HG03097 (cell line): ENCODE measurements around the gene PTPN14.

Experiments used
- ATAC-seq: cut with Tn5 transposase; IDR thresholded peaks from one replicate; pipeline ENCODE4 v1.9.1; 2021; ENCODE audit not compliant: unreplicated experiment, low FRiP score

PTPN14 gene

DNA sequence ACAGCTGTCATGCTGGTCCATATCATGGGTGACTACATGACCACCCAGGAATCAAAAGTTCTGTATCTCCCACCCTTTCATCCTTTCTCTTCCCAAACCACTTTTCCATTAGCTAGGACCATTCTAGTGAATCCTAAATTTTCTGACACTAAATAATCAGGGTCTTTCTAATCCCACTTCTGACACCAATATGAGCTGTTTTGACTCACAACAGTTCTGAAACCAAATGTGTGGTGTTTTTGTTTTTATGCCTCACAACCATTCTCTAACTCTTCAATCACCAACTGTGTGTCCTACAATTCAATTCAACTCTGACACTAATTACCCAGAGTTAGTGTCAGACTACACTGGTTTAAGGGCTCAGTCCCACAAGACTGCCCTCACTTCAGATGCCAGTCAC, 206.5 kb downstream of the PTPN14 start:
- ATAC-seq: no peak

DNA sequence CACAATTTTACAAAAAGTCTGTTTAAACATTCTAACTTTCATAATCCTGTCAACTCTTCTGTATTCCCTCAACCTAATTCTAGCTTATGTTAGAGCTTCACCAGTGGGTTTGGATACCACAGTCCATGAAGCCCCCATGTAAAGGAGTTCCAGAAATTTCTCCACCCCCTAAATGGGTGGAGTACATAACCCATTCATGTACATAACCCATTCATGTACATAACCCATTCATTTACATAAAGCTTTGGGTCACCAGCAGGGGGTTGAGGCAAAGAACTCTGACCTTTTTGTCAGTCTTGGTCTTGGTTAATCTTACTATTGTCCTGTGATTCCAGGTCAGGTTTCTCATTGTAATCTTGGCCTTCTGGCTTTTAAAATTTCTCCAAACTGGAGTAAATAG, 208.9 kb downstream of the PTPN14 start:
- no peak for ATAC-seq

DNA sequence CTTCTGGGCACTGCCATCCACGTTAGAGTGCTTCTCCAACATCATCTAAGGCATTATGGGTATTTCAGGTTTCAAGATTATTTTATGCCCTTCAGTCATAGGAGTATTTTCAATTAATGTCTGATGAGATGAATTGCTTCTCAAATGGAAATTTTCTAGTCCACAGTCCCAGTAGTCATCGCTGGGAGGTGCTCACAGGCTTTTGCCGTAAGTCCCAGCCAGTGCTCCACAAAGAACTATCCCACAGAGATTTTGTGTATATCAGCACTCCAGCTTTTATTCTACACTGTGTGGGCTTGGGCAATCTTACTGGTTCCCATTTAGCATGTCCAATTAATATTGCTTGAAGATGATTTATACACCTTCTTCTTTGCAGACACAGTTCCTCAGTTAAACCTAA, 209.5 kb downstream of the PTPN14 start:
- ATAC-seq: no peak

DNA sequence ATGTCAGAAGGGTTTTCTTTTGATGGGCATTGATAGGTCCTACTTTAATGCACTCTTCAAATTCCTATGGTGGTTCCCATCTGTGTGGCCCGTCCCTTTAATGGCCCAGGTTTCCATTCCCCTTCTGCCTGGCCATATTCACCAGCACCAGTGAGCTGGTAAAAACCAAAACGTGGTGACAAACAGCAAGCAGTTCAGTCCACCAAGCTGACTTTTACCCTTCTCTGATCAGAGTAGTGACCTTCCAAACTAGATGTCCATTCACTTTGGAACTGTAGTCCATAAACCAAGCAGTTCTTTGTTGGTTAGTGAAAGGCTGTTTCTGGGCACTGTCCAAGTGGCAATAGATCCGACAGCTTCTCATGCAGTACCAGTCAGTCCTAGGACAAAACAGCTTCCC, 209.9 kb downstream of the PTPN14 start:
- ATAC-seq: no peak

DNA sequence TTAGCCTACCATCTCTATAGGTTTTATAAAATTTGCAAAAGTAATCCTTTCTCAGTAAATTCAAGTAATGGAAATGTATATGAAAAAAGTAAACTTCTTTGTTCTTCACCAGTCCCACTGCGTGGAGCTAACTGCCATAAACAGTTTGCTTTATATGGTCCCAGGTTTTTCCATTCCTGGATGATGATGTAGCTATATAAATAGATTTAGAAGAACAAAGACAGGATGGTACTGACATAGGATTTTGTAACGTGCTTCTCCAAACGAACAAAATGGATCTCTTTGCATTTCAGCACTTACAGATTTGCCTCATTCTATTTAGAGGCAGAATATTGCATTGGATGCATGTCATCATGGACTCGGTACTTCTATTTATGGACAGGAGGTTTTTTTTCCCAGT, 213.2 kb downstream of the PTPN14 start:
- ATAC-seq: no peak

DNA sequence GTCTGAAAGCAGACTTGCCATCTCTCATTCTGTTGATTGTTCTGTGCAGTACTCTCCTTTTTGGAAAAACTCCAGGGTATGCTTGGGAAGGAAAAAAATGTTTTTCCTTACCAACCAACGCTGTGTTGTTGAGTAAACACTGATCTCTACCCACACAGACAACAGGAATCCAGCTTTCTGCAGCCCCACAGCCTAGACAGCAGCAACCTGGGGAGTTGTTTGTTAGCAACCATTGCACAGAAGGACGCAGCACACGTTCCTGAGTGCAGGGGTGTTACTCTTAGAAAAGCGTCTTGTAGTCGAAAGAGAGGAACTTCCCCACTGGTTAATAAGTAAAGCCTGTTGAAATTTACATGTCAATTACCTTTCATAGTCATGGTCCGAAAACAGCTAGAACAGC, 213.9 kb downstream of the PTPN14 start:
- ATAC-seq: no peak

- ATAC-seq: no peak
Observed at GRCh38 chr1:214337015-214337414, 214.4 kb downstream of the PTPN14 start.

- no peak for ATAC-seq
Observed at GRCh38 chr1:214335567-214335966, 215.8 kb downstream of the PTPN14 start.

DNA sequence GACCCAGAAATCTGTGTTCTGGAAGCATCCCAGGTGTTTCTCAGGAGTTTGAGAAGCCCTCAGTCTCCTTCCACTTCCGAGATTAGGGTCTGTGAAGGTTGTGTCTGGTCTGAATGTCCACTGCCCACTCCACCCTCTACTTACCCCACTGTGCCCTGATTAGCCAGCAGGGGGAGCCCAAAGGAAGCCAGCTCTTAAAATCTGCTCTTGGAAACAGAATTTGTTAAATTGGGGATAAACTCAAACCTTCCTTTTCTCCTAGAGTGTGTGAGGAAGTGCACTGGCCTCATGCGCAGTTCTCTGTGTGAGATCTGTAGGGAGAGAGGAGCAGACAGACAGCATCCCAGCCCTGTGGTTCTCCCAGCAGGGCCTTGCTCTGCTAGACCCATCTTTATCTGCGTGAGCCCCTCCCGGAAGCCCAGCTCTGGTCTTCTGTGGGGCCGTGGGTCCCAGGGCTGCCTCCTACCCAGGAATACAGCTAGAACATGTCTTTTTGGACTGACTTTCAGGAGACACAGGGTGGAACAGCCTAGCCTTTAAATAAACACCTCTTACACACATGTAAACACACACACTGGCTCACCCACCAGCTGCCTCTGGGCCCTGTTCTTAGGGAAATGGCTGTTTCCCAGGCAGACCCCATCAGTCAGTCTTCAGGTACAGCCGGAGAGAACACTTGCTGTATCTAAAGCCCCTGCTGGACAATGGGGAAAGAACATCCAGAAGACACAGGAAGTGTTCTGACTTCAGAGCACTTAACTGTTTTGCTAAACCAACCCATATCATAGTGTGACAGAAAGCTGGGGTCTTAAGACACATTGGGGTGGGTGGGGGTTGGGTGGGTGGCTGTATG, 218.2 kb downstream of the PTPN14 start:
- ATAC-seq: no peak

DNA sequence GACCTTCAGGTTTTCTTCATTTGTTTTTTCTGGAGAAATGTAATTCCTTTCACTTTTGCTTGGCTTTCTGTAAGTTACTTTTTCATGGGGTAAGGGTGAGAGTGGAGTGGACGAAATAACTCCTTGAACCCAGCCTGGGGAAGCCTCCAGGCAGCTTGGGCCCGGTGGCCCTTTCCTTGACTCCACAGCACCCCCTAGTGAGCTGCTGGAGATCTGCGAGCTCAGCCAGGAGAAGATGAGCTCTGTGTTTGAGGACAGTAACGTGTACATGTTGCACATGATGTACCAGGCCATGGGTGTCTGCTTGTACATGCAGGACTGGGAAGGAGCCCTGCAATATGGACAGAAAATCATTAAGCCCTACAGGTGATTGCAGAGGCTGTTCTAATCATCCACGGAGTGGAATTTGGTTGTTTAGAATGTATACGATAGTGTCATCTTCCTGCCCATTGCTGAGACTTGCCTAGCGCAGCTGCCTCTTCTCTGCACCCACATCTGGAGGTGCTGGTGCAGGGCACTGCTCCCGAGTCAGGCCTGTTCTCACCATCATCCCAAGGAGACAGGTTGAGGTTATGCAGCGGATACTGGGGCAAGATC, 219.5 kb downstream of the PTPN14 start:
- ATAC-seq: peak; percentile 39

- no peak for ATAC-seq
Observed at GRCh38 chr1:214331180-214331579, 220.2 kb downstream of the PTPN14 start.

DNA sequence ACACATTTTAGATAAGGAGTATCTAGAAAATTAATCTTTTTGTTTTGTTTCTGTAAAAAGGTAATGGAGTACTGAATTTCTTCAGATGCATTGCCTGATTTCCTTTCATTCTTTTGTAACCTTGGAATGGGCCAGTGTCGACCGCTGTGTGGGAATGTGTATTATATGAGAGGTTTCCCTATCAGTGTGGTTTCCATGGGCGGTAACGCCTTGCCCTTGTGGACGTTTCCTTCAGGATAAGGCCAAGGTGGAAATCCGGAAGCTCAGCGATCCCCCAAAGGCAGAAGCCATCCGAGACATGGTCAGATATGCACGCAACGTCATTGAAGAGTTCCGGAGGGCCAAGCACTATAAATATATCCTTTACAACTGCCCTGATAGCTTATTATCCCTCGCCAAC, 220.7 kb downstream of the PTPN14 start:
- ATAC-seq: no peak

DNA sequence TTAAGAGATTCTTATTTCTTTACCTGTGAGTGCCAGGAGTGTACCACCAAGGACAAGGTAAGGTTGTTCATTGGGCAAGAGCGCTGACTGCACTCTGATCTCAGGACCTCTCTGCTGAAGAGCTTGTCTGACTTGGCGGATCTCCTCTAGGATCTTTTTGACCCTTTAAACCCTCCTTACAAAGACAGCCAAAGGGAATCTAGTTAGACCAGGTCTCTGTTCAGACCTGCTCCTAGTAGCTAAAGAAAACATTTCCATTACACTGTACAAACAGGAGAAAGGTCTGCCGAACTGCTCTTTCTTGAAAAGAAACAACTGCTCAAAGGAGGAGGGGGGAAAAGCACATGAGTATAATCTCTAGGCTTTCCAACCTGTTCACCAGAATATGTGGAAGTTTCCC, 221.2 kb downstream of the PTPN14 start:
- ATAC-seq: no peak

GRCh38 chr1:214329470-214330220, 221.8 kb downstream of the PTPN14 start:
- no peak for ATAC-seq

- ATAC-seq: peak; percentile 91
Observed at GRCh38 chr1:214328770-214329469, 222.5 kb downstream of the PTPN14 start.

DNA sequence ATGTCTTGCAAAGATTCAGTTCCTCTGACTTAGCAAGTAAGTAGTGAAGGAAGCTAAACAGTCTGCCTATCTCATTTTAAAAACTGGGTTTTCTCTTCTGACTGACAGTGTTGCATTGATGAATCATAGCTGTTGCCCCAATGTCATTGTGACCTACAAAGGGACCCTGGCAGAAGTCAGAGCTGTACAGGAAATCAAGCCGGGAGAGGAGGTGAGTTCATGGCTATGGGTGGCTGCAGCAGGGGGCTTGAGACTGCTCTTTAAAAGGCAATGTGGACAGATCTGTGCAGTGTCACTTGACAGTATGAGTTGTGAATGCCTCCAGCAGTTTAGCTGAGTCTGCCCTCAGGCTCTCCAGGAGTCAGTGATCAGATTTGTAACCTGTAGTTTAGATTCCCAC, 223.9 kb downstream of the PTPN14 start:
- ATAC-seq: no peak

- ATAC-seq: no peak
Observed at GRCh38 chr1:214326406-214326805, 225.0 kb downstream of the PTPN14 start.

GRCh38 chr1:214324896-214325800, 226.3 kb downstream of the PTPN14 start:
- ATAC-seq: no peak

DNA sequence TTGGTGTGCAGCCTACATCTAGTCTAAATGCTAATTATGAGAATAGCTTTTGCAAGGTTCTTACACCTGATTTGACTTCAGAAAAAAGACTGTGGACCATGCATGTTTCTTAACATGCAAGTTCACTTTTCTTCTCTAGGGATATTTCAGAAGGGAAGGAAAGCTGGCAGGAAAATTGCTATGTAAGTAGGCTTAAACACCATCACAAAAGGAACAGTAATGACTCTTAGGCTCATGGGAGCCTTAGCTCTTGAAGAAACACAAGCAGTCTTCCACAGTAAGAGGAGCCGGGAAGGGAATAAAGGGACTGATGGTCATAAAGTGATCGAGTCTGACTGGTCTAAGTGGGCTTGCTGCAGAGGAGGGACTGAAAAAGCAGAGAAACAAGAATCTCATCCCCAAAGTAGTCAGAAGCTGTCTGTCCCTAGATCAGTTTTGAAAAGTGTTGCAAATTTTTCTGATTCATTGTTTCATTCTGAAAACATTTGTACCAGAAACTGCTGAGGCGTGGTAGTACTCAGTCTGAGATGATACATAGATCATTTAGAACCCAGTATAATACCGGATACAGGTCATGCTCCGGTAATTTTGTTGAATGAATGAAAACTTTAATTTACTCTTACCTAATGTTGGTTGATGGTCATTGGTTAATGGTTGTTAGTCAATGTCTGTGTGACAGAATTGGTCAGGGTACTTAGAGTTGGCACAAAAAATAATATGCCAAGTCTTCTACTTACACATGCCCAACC, 229.5 kb downstream of the PTPN14 start:
- peak; percentile 81 for ATAC-seq
